ENCODE results near the gene LAMB4.

The LAMB4 gene

DNA sequence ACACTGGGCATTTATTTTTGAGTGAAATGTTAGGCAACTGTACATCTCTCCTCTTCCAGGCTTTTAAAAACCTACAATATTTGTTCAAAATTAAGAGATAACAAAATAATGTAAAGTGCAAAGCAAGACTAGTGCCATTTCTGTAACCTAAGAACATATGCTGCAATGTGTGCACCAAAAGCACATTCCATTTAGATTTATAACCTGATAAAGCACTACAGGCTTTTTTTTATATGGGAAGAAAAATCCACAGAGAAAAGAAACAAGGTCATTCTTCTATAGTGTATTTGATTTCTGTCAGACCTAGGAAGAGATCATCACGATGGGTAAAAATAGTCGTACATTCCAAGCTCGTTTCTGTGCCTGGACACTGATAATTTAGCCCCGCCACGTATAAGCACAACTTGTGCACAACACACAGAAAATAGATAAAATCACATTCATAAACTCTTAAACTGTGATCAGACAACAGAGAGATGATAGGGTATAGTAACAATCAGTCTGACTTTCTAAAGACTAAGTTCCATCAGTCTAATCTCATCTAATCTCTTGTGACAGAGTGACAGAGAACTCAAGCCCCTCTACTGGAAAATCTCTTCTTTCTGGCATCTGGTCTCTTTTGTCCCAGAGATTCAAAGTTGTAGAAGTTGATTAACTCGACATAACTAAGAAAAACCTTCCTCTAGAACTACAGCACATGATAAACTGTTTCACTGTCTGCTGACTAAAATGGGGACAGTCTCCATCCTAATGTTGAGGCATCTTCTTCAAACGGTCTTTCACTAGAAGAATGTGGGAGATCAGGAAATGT, 133.9 kb downstream of the LAMB4 start:
- DNase-seq (ENCODE audit: low spot score), result no peak

DNA sequence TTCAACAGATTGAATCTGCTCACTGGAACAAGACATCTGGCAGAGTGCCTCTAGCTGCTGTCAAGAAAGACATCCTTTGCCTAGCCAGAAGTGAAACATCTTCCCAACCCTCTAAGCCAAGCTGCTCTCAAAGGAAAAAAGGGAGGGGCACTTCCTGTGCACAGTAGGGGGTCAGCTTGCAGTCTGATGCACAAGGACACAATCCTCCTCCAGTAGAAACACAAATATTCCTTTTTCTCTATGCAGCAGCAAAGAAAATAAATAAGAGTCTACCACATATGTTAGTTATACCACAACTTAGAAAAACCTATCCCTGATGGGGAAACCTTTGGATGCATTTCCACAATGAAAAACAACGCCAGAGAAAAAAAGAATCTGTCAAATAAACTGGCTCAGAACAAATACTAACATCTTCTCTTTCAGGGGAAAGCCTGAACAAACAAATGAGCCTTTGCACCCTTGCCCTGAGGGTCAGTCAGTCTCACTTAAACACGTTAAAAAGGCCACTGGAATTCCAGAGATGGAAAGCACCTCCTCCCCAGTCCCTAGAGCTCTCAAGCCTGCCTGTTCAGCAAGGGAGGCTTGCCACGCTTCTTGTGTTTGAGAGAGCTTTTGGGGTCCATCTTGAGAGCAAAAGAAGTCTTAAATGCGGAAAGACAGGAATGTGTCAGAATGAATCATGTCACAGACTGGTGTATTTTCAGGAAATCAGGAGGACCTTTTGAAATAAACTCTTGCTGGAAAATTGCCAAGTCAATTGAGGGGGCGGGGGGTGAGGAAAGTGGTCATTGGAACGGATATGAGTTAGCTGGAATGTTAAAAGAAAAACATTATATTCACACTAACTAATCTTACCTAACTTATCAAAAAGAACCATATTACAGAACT, 134.7 kb downstream of the LAMB4 start:
- DNase-seq (ENCODE audit: low spot score), result no peak

DNA sequence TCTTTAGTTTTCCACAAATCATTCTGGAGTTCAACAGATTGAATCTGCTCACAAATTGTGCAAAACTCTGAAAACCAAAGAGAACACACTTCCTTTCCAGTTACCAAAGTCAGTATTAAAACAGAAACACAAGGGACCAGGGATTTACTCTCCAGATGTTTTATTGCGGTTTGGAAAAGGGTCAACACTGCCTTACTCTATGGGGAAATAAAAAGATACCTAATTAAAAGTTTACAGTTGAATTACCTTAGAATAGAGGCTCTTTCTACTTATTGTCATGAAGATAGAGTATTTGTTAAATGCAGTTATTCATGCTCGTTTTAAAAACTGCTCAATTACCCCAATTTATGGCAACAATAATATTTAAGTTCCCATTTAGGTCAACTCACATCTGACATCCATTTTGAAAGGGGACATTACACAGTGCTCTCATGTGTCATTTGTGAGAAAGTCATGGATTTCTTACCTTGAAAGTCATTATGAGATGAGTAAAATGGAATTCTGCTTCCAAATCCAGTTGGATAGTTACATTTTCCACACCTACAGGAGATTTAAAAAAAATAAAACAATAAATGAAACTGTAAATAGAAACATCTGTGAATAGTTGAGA, 135.6 kb downstream of the LAMB4 start:
- DNase-seq (ENCODE audit: low spot score), result no peak

DNA sequence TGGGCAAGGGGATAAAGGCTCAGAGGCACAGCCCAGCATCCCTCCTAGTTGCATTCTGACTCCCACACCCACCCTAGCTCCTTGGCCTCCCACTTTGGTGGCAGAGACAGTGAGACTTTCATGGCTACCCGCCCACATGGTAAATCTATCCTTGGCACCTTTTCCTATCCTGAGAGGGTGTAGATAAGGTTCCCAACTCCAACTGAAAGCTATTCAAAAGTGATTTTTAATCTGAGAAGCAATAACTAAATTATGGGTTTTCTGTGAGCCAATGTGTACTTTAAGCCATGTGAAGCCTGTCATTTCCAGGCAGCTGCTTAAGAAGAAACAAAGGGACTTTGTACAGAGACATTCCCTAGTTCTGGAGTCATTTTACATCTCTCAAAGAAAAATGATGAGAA, 136.3 kb downstream of the LAMB4 start:
- DNase-seq (ENCODE audit: low spot score), result no peak

DNA sequence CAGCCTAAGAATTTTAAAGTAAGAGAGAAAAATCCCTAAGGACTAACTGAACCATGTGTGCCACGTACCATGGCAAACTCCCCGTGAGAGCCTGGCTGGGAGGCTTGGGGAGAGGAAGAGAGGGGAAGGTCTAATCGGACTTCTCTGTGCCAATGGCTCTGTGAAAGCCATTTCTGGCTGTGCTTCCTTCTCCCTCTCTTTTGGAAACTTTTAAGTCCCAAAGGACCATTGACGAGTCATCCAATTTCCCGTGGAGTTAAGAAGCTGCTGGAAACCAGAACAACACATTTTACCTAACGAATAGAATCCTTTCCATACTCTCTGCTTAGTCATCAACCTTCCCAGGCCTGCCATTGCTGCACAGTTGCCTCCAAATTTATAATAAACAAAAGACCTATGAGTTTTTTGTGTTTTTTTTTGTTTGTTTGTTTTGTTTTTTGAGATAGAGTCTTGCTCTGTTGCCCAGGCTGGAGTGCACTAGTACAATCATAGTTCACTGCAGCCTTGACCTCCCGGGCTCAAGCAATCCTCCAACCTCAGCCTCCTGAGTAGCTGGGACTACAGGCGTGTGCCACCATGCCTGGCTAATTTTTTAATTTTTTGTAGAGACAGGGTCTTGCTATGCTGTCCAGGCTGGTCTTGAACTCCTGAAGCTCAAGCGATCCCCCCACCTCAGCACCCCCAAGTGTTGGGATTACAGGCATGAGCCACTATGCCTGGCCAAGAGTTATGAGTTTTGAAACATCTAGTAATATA, 140.4 kb downstream of the LAMB4 start:
- no peak for DNase-seq (ENCODE audit: low spot score)

DNA sequence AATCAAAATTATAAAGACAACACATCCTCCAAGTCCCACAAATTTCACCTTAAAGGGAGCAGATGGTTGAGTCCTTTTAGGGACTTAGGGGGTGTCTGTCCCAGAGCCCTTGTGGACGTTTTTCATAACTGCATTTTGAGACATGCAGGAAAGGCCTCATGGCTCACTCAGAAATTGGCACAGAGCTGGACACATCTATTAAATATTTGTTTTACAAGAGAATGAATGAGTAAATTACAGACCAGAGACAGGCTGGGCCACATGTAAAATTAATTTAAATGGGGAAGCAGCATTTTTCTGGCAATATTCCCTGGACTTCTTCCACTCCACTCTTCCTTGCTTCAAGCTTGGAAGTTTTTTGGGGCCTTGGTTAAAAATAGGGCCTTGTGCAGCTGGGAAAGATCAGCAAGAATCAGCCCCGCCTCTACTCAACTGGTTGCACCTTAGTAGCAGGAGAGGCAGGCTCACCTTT, 147.2 kb downstream of the LAMB4 start:
- no peak for DNase-seq (ENCODE audit: low spot score)

DNA sequence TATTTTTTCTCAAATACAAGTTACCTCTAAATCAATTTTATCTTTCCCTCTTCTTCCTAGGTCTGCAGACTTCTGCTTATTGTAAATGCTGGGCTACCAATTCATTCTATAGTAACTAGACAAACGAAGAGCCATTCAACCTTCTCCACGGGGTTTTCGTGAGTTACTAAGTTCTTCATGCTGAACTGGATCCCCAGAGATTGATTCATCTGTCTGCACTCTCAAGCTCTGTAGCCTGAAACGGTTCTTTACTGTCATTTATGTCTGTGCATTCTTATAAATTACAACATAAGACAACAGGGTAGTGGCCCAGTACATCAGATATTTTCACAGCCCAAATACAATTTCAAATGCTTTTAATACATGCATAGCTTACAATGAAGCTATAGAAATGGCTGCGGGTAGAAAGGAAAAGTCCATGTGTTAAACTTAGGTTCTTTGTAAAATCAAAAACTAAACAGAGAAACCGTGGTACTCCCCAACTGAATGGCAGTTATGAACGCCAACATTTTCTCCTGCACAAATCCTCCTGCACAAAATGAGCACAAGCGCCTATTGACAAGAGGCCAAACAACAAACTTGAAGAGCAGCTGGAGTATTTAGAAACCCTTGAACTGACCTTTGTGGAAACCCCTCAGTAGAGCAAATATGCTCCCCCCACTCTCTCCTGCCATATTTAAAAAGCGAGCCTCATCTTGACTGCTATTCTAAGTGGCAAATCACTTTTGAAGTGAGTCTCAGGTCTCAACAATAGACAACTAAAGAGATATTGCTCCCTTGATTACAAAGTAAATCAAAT, 147.9 kb downstream of the LAMB4 start:
- no peak for DNase-seq (ENCODE audit: low spot score)

DNA sequence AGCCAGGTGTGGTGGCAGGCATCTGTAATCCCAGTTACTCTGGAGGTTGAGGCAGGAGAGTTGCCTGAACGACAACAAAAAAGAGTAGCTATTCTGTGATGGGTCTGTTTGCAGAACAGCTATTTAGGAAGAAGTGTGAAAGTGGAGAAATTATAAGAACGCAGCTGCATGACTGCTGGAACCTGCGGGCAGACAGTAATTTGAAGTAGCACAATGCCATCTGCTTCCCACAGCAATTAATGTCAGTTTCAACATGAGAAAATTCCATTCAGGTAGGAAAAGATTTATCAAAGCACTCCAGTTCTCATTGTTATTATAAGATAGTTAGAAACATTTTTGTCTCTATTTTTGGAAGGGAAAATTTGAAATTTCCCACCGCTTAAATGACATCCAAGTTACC, 148.7 kb downstream of the LAMB4 start:
- DNase-seq (ENCODE audit: low spot score), result no peak

DNA sequence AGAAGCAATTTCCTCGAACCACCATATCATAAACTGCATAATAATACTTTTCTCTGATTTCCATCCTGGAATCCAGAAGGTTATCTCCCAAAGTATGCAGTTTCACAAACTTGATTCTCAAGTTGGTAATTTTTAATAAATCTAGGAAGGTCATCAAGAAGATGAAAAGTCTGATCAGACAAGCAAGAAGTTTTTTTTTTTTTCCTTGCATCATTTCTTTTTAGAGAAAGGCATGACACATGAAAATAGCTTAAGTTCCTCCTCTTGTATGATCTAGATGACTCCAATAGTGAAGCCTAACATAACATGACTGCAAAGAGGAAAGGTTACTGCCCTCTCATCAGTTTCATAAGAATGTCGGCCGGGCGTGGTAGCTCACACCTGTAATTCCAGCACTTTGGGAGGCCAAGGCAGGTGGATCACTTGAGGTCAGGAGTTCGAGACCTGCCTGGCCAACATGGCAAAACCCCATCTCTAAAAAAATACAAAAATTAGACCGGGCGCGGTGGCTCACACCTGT, 149.4 kb downstream of the LAMB4 start:
- DNase-seq (ENCODE audit: low spot score), result no peak

DNA sequence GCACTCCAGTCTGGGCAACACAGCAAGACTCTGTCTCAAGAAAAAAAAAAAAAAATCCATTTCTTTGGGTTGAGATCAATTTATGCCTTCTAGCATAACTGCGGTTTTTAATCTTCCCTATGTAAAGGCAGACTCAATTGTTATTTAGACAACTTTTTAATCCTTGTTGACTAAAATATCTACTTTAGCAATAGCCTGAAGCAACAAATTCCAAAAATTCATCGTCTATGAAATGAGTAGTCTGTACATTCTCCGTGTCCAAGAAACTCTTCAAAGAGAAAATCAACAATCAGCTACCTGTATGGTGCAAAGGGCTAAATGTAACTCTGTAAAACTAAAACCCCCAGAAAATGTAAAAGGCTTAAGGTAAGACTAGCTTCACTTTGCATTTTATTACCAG, 150.0 kb downstream of the LAMB4 start:
- DNase-seq (ENCODE audit: low spot score), result no peak

DNA sequence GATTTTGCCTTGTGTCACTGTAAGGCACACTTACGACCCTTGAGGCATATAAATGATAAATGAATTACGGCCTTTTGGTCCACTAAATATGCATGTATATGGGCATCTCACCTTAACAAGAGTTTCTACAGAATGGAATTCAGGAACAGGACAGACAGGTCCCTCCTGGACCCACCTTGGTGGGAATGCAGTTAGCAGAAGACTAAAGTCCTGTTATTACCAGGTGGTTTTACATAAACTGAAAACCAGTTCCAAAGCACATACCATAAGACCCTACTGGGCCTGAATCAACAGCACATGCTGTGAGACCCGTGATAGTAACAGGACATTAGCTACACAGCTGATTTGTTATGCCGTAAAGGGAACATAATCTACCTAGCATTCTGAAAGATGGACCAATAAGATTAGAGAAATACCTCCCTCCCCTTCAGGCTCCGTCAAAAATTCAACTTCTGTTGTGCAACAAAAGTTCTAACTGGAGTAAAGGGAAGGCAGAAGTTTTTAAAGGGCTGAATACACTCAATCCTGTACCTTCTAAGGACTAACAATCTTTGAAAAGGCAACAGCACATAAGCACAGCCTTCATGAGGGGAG, 151.2 kb downstream of the LAMB4 start:
- no peak for DNase-seq (ENCODE audit: low spot score)

DNA sequence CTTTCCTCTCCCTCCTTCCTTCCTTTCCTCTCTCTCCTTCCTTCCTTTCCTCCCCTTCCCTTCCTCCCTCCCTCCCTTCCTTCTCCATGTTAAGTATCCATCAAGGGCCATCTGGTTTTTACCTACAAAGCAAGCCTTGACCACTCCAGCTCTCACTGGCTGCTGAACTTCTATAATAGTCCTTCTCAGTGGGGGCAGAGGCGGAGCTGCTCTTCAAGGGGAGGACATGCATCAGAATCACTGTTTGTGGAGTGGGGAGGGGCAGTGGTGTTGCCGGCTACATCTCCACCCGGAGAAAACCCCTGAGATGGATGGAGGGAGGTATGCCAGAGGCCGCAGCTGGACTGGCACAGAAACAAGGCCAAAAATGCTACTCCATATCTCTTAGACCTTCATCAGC, 153.1 kb downstream of the LAMB4 start:
- no peak for DNase-seq (ENCODE audit: low spot score)

DNA sequence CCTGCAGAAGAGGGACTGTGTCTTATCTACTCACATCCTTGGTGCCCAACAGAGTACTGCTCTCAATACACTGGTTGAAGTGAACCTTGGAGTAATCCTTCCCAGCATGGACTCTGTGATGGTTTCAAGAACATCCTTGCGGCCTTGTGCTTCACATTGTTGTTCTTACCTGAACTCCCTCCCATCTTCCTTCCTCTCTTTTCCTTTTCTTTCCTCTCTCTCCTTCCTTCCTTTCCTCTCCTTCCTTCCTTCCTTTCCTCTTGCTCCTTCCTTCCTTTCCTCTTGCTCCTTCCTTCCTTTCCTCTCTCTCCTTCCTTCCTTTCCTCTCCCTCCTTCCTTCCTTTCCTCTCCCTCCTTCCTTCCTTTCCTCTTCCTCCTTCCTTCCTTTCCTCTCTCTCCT, 153.5 kb downstream of the LAMB4 start:
- DNase-seq (ENCODE audit: low spot score), result no peak

DNA sequence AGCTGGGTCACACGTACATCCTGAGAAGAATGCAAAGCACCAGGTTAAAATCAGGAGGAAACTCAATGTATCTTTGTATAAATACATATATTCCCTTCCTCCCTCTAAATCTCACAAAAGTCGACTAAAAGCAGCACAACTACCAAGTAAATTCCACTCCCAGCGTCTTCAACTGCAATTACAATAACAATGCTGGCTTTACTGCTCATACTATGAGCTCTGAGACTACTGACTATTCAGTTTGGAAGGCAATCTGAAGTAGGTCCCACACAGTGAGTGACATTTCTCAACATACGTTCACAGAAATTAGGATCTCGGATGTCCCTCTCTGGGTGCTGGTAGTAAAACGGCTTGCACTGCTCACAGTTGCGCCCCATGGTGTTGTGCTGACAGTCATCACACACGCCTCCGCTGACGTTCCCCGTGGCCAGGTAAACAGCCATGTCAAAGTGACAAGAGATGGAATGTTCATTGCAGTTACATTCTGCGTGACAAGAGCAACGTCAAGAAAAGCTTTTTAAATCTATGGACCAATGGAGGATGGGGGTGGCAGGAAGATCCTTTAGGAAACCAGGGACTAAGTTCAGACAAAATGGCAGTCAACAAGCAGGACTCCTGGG, 154.7 kb downstream of the LAMB4 start:
- no peak for DNase-seq (ENCODE audit: low spot score)

DNA sequence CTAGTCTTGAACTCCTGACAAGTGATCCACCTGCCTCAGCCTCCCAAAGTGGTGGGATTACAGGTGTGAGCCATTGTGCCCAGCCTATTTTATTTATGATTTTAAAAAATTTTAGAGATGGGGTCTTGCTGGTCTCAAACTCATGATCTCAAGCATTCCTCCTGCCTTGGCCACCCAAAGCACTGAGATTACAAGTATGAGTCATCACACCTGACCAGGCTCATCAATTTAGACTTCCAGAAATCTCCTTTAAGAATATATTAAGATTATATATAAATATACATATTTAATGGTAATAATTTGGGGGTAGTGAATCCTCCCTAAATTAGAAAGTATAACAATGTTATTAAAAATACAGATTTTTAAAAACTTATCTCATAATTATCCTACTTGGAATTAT, 156.3 kb downstream of the LAMB4 start:
- no peak for DNase-seq (ENCODE audit: low spot score)

Measured in hematopoietic multipotent progenitor cell treated with erythropoietin and hydrocortisone succinate and interleukin-3 and kit ligand, for 17 days (in vitro differentiated cells).